NCI-H2029 (cell line): ENCODE data around the gene ZNF497.
"Not testable (repeated sequence)": the region's sequence is repeated elsewhere in the genome, so short reads cannot be mapped to it uniquely, and the experiment has no call there.

ENCODE experiments used
- DNase-seq: peaks from one replicate; lab custom pipeline; 2025; lab: John Stamatoyannopoulos, UW

ZNF497 gene

GRCh38 chr19:58394821-58395219, 32.3 kb upstream of the ZNF497 start:
- no peak for DNase-seq

- DNase-seq: no peak
Observed at GRCh38 chr19:58393725-58394033, 31.1 kb upstream of the ZNF497 start.

DNA sequence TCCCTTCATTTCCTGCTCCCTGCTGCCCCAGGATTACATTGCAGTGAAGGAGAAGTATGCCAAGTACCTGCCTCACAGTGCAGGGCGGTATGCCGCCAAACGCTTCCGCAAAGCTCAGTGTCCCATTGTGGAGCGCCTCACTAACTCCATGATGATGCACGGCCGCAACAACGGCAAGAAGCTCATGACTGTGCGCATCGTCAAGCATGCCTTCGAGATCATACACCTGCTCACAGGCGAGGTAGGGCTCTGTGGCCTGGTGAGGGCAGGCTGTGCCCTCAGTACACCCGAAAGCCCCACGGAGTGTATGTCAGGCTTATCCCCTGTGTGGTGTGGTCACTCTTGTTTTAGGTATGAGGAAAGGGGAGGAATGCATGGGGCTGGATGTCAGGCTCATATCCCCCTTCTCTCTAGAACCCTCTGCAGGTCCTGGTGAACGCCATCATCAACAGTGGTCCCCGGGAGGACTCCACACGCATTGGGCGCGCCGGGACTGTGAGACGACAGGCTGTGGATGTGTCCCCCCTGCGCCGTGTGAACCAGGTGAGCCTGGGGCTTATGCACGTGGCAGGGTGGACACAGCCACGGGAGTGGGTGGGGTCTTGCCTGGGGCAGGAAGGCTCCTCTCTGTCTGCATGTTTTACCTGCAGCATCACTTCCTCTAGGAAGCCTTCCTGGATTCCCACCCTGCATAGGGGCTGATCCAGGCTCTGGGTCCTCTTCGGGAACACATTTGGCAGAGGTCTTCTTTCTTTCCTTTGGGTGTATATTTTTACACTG, 30.6 kb upstream of the ZNF497 start:
- no peak for DNase-seq

GRCh38 chr19:58388175-58388526, 25.6 kb upstream of the ZNF497 start:
- no peak for DNase-seq

DNA sequence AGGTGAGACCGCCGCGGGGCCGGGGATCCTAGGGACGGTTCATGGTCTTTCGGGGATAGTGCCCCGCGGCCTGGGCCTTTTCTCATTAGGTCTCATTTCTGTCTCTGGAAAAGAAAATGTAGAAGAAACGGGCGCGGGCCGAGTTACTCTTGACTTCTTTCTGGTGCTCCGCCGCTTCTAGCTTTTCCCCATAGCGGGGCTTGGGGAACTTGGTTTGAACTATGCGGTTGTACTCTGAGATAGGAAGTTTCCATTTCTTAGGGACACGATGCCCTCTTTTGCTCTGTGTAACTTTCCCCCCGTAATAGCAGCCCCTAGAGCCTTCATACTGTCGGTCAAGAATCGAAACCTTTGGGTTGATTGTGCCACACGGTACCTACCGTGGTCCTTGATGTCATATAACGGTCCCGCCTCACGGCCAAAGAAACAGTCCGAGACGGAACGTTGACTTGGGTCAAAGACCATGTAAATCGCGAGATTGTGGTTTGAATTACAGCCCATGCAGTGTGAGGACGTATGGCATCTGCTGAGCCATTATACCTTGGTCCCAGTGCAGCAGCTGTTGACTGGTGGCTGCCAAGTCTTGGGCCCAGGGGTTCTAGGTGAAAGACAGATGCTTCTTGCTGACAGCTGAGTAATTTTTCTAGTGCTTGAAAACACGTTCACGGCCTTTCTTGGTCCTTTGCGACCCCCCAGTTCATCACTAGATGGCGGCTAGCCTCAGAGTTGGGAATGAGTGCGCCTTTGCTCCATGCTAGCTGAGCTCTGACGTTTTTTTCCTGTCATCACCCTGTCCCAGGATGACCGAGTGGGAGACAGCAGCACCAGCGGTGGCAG, 25.0 kb upstream of the ZNF497 start:
- DNase-seq: no peak

DNA sequence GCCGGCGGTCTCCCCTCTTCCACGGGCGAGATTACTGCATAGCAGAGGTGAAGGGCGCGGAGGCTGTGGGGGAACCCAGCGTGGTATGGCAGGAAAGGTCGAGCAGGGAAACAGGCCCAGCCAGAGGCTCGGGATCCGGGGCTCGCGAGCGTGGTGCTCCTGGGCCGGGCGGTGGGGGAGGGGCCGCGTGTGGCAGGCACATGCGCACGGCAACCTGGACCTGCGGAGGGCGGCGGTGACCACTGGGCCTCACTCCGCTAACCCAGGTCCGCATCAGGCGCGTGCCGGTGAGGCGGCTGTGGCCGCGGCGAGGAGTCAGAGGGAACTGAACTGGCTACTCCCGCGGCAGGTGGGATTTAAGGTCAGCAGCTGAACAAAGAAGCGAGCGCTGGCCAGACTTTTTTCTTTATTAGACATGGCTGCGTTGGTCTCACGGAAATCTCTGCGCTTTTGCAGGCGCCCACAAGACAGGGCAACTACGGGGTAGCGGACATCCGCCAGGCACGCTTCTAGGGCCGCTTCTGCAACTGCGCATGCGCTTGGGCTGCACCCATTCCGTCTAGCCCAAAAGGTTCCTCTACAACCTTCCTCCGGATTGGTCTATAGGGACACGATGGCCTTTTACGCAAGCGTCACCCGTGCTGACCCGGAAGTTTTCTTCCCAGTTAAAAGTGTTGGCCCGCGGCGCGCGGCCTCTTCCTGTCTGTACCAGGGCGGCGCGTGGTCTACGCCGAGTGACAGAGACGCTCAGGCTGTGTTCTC, 24.2 kb upstream of the ZNF497 start, which contains the start of gene RPS5:
Gene RPS5, plus strand, starts transcription at position 694 of the 762 bp plus-strand sequence. CDS start 869 bp downstream, outside the sequence.
- peak; percentile 97 for DNase-seq

GRCh38 chr19:58385891-58386575, 23.5 kb upstream of the ZNF497 start:
- no peak for DNase-seq

DNA sequence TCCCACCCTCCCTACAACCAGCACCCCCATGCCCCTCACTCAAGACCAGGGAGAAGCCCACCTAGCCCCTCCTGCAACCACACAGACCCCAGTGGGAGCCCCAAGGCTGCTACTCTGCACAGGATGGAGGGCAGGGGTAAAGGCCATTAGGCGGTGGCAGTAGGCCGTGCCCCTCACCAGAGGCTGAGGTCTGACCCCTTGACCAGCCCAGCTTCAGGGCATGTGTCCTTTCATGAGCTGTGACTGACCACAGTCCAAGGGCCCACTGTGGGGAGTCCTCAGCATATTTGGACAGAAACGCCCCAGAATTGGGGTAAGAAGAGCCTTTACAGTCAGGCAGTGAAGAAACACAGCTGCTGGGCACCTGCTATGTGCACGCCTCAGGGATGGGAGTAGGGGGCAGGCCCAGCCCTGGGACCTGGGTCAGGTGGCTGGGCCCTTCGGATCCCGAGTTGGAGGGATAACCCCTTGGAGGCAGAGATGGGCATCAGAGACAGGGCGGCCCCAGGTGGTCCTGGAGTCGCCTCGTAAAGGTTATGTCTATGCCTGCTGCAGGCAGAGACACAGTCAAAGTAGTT, 22.9 kb upstream of the ZNF497 start:
- no peak for DNase-seq

DNA sequence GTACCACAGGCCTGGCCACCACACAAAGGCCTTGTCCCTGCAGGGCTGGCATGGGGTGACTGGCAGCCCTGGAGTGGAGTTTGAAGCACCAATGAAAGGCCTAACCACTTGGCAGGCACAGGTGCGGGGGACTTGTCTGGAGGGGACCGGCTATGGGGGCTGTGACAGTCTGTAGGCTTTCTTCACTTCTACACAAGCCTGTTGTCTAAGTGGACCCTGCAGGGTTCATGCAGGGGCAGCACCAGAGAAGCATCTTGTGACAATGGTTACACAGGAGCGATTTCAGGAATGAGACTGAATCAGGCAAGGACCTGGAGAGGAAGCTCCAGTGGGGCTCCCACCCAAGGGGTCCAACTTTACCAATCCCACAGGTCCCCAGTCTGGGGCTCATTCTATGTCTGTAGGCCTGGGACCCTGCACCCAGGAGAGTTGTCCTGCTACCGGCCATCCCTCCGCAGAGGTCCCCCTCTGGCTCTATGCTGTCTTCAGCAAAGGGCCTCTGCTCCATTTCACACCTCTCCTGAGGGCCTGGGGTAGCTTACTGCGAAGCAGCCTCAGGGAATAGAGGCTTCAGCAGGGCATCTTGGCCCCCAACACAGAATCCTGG, 20.5 kb upstream of the ZNF497 start:
- DNase-seq: no peak

GRCh38 chr19:58381460-58382212, 19.1 kb upstream of the ZNF497 start:
- no peak for DNase-seq

DNA sequence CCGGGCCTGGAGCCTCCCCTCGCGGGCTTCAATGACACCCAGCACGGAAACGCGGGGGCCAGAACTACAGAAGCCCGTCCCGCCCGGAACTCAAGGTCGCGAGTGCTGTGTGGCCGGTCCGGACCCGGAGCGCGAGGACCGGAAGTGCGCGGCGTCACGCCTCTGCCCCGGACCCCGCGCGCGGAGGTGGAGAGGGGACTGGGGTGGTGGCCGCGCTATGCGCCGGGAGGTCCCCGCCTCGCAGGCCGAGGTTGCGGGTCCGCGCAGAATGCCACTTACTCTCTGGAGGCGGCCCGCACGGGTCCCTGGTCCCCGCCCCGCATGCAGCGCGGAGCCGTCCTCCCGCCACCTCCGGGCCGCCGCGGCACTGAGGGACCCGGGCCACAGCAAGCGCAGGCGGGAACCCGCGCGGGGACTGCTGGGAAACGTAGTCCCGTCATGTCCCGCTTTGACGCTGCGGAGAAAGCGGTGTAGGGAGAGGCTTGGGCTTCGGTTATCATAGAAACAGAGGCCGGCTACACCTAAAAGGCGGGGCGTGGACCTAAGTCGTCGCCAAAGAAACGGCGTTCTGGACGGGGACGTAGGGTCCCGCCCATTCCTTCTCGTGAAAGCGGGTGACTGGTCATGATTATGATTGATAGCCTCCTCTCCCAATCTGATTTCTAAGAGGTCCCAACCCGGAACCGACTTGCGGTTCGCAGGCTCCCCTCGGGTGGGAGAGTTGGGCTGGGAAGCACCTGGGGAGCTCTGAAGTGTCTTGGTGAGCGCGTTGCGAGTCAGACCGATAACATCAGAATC, 18.3 kb upstream of the ZNF497 start, which contains the start of gene ZNF837:
Gene ZNF837, minus strand, starts transcription at position 369 of the 798 bp plus-strand sequence. CDS start 11,698 bp downstream, outside the sequence.
- peak; percentile 100 for DNase-seq

- DNase-seq: no peak
Observed at GRCh38 chr19:58380037-58380661, 17.6 kb upstream of the ZNF497 start.

DNA sequence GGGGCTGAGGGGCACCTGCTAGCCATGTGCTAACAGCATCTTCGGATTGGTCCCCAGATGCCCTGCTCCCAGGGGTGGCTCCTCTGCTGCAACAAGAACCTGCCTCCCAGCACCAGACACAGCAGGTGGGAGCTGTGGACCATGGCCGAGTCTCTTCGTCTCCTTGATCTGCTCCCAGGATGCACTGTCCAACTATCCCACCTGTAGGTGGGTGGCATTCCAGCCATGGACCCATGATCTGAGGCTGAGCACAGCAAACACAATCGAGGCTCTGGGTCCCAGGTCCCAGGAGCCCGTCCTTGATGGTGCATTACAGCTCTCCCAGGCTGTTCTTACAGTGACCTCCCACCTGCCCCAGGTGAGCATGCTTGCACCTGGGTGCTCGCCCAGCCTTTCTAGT, 16.7 kb upstream of the ZNF497 start:
- DNase-seq: no peak

DNA sequence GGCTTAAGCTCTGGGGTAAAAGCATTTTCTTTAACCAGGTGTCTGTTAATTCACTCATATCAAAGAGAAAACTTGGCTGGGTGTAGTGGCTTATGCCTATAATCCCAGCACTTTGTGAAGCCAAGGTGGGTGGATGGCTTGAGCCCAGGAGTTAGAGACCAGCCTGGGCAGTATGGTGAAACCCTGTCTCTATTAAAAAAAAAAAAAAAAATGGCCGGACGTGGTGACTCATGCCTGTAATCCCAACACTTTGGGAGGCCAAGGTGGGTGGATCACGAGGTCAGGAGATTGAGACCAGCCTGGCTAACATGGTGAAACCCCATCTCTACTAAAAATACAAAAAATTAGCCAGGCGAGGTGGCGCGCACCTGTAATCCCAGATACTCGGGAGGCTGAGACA, 14.2 kb upstream of the ZNF497 start:
- not testable (repeated sequence) for DNase-seq

DNA sequence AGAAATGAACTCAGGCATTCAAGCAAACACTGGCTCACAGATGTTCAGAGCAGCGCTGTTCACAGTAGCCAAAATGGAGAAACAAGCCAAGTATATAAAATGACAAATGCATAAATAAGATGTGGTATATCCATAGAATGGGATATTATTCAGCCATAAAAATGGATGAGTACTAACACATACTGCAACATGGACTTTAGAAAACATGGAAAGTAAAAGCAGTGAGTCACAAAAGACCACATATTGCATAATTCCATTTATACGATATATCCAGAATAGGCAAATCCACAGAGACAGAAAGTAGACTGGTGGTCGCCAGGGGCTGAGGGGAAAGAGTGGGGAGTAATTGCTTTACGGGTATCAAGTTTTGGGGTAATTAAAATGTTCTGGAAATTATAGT, 11.6 kb upstream of the ZNF497 start:
- DNase-seq: no peak

GRCh38 chr19:58372311-58373133, 10.0 kb upstream of the ZNF497 start:
- DNase-seq: no peak

- no peak for DNase-seq
Observed at GRCh38 chr19:58368561-58369360, 6.2 kb upstream of the ZNF497 start.
